Gastroesophageal sphincter (tissue), 3 donors: ENCODE data around the gene HSPB7.

Source experiments
- CTCF ChIP-seq, 4 experiments: fragments of 200-600 bp in 2 of 4; fragments of 450-650 bp in 2 of 4; sonication (generic) in 1 of 4; IDR thresholded peaks; one replicate each; pipeline ENCODE4 v1.5.1; 2017 to 2019; ENCODE audit warnings: antibody characterized with exemption in 4 of 4, mild to moderate bottlenecking in 2 of 4, moderate library complexity in 2 of 4
- POLR2A ChIP-seq, 2 donors: fragments of 450-650 bp; IDR thresholded peaks; one replicate each; pipeline ENCODE4 v1.6.1; 2017; ENCODE audit warnings: antibody characterized with exemption in 2 of 2, mild to moderate bottlenecking in 2 of 2, moderate library complexity in 1 of 2

DNA sequence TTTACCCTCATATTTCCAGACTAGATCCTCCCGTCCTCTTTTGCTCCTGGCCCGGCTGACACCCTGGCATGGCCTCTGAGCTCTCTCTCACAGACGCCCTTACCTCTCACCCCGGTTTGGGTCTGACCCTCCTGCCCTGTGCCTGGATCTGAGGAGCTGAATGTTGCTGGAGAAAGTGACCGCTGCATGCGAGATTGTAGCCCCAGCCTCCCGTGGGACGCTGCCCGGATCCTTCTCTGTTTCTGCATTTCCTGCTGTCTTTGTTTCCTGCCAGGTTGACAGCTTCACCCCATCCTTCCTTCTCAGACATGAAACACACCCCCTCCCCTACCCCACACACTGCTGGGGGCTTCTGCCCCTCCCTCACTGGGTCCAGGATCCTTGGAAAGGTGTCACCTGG lies 46.1 kb upstream of the HSPB7 start:
- TF ChIP-seq CTCF (IDR thresholded peaks at IDR 0.05) (no peak), POLR2A (IDR thresholded peaks at IDR 0.05) (no peak)
